GM23338 (cell line): ENCODE results near the gene NFS1. TPM values are rescaled to one million over a fixed set of nuclear protein-coding genes. Genes with fewer than 3 reads are reported as not detected.

Experiments used
- ATAC-seq: fragments of 200-7000 bp; cut with Tn5 transposase; 3 replicates; pipeline ENCODE4 v1.9.1; 2020
- DNase-seq: peaks from one replicate; pipeline ENCODE4 v3.0.0-alpha.2; 2015; ENCODE audit warnings: low spot score
- H2AFZ ChIP-seq: fragments of 200-600 bp; sonication (generic); 2 replicates; pipeline ENCODE4 v1.8.0; 2016; ENCODE audit warnings: antibody characterized with exemption, mild to moderate bottlenecking, moderate library complexity
- H3F3A ChIP-seq: fragments of 200-600 bp; sonication (generic); replicated peaks from 2 replicates; pipeline ENCODE4 v1.8.0; 2017; ENCODE audit warnings: antibody characterized with exemption, mixed run types, low read depth
- H3K27ac ChIP-seq: fragments of 200-600 bp; sonication (generic); 2 replicates; pipeline ENCODE4 v1.6.1; 2016; ENCODE audit warnings: low read depth
- H3K27me3 ChIP-seq: fragments of 200-600 bp; sonication (generic); 2 replicates; pipeline ENCODE4 v1.8.0; 2016; ENCODE audit warnings: mild to moderate bottlenecking, mixed run types, moderate library complexity; ENCODE audit not compliant: insufficient read depth
- H3K36me3 ChIP-seq: fragments of 200-600 bp; sonication (generic); 2 replicates; pipeline ENCODE4 v1.8.0; 2016; ENCODE audit warnings: mild to moderate bottlenecking; ENCODE audit not compliant: insufficient read depth
- H3K4me1 ChIP-seq: fragments of 200-600 bp; sonication (generic); 2 replicates; pipeline ENCODE4 v1.8.0; 2016; ENCODE audit warnings: mild to moderate bottlenecking, moderate library complexity; ENCODE audit not compliant: insufficient read depth
- H3K4me2 ChIP-seq: fragments of 200-600 bp; sonication (generic); 2 replicates; pipeline ENCODE4 v1.7.1; 2017; ENCODE audit warnings: mixed run types
- H3K4me3 ChIP-seq: fragments of 200-600 bp; sonication (generic); 2 replicates; pipeline ENCODE4 v1.6.1; 2016; ENCODE audit warnings: mixed run types
- H3K79me2 ChIP-seq: fragments of 200-600 bp; sonication (generic); replicated peaks from 2 replicates; pipeline ENCODE4 v1.8.0; 2017; ENCODE audit warnings: mild to moderate bottlenecking; ENCODE audit not compliant: insufficient read depth
- H3K9me2 ChIP-seq: fragments of 200-600 bp; sonication (generic); 2 replicates; pipeline ENCODE4 v1.8.0; 2017; ENCODE audit not compliant: insufficient read depth
- H4K20me1 ChIP-seq: fragments of 200-600 bp; sonication (generic); replicated peaks from 2 replicates; pipeline ENCODE4 v1.8.0; 2017; ENCODE audit warnings: mild to moderate bottlenecking; ENCODE audit not compliant: insufficient read depth
- H3K27ac Mint-ChIP-seq: 2 replicates; pipeline ENCODE4 v1.8.0; 2020; ENCODE audit warnings: inconsistent platforms, mild to moderate bottlenecking, moderate library complexity, mixed read lengths
- H3K27me3 Mint-ChIP-seq: 3 replicates; pipeline ENCODE4 v1.8.0; 2022; ENCODE audit warnings: low read depth, mild to moderate bottlenecking, moderate library complexity, mixed read lengths, inconsistent platforms; ENCODE audit not compliant: insufficient read depth, poor library complexity
- H3K36me3 Mint-ChIP-seq: 3 replicates; pipeline ENCODE4 v1.8.0; 2021; ENCODE audit warnings: low read depth, mild to moderate bottlenecking, inconsistent platforms, moderate library complexity, mixed read lengths
- H3K4me1 Mint-ChIP-seq: 3 replicates; pipeline ENCODE4 v1.8.0; 2020; ENCODE audit warnings: mild to moderate bottlenecking, inconsistent platforms, mixed read lengths
- H3K4me3 Mint-ChIP-seq: 3 replicates; pipeline ENCODE4 v1.8.0; 2021; ENCODE audit warnings: moderate library complexity, mild to moderate bottlenecking, inconsistent platforms, mixed read lengths
- H3K9me3 Mint-ChIP-seq: 3 replicates; pipeline ENCODE4 v1.8.0; 2020; ENCODE audit warnings: moderate library complexity, mild to moderate bottlenecking, inconsistent platforms, mixed read lengths
- CREB1 ChIP-seq: fragments of 250-450 bp; sonication (Bioruptor Pico); IDR thresholded peaks from 2 replicates; pipeline ENCODE4 v1.5.0; 2020; ENCODE audit warnings: low read depth, mild to moderate bottlenecking, moderate library complexity
- CTCF ChIP-seq, 2 experiments: fragments of 200-600 bp in 1 of 2; sonication (generic) in 1 of 2; conservative IDR thresholded peaks; 2 replicates each; pipeline versions ENCODE4 v1.5.1 to v1.6.1; 2016 to 2017; ENCODE audit warnings: antibody characterized with exemption in 2 of 2, low read depth in 2 of 2, mild to moderate bottlenecking in 2 of 2, moderate library complexity in 1 of 2
- ETS1 ChIP-seq: IDR thresholded peaks from 2 replicates; pipeline ENCODE4 v1.6.1; 2016; ENCODE audit warnings: antibody characterized with exemption
- EZH2 ChIP-seq: fragments of 200-600 bp; sonication (generic); IDR thresholded peaks from one replicate; pipeline ENCODE4 v1.8.0; 2017; ENCODE audit warnings: antibody characterized with exemption, mild to moderate bottlenecking, low read depth; ENCODE audit not compliant: unreplicated experiment
- EZH2phosphoT487 ChIP-seq: fragments of 200-600 bp; sonication (generic); IDR thresholded peaks from one replicate; pipeline ENCODE4 v1.8.1; 2018; ENCODE audit warnings: antibody characterized with exemption; ENCODE audit not compliant: unreplicated experiment
- JUNB ChIP-seq: IDR thresholded peaks from one replicate; pipeline ENCODE4 v1.6.1; 2016; ENCODE audit warnings: antibody characterized with exemption; ENCODE audit not compliant: unreplicated experiment
- NANOG ChIP-seq: IDR thresholded peaks from 2 replicates; pipeline ENCODE4 v1.6.1; 2016; ENCODE audit warnings: antibody characterized with exemption, borderline replicate concordance
- POLR2AphosphoS5 ChIP-seq: IDR thresholded peaks from 2 replicates; pipeline ENCODE4 v1.6.1; 2016; ENCODE audit warnings: antibody characterized with exemption, low read depth
- REST ChIP-seq: IDR thresholded peaks from one replicate; pipeline ENCODE4 v1.6.1; 2018; ENCODE audit warnings: antibody characterized with exemption; ENCODE audit not compliant: unreplicated experiment
- STAT1 ChIP-seq: IDR thresholded peaks from one replicate; pipeline ENCODE4 v1.6.1; 2016; ENCODE audit warnings: antibody characterized with exemption; ENCODE audit not compliant: unreplicated experiment
- ZNF114 ChIP-seq: fragments of 250-450 bp; sonication (Bioruptor Pico); IDR thresholded peaks from 2 replicates; pipeline ENCODE4 v1.5.0; 2020; ENCODE audit warnings: mild to moderate bottlenecking, moderate library complexity
- ZNF331 ChIP-seq: fragments of 250-450 bp; sonication (Bioruptor Pico); IDR thresholded peaks from 2 replicates; pipeline ENCODE4 v1.5.0; 2020; ENCODE audit warnings: low read depth, mild to moderate bottlenecking, moderate library complexity
- ZNF462 ChIP-seq: fragments of 250-450 bp; sonication (Bioruptor Pico); IDR thresholded peaks from 2 replicates; pipeline ENCODE4 v1.5.0; 2020; ENCODE audit warnings: mild to moderate bottlenecking, moderate library complexity
- polyA plus RNA-seq: library from polyadenylated mRNA; unstranded; fragments of >200 nt; fragmentation: Nextera tagmentation; extraction: Ambion mirVana; gene quantifications from 2 replicates; pipeline ENCODE4 v1.2.1, GENCODE V29; 2016
- total RNA-seq: library from RNA; depleted of rRNA; stranded (reverse); fragments of >200 nt; shearing (Covaris generic); gene quantifications from 2 replicates; pipeline ENCODE4 v1.2.3, GENCODE V29; 2014

The NFS1 gene
- total and polyA plus RNA-seq, 2 experiments from 2014 or later: 22.8 to 35.7 TPM

GRCh38 chr20:35654415-35654814, 44.7 kb downstream of the NFS1 start:
- peaks cover 11% of the 10 kb centered on the region for H3K36me3 ChIP-seq
- H4K20me1 ChIP-seq: peaks cover 87% of the 10 kb centered on the region
- no peaks in the 10 kb centered on the region for H3K27me3 Mint-ChIP-seq

More at GRCh38 chr20:35654415-35654814, 44.7 kb downstream of the NFS1 start:
- no peak for DNase-seq
- Histone ChIP-seq H3K9me2 (no peaks in the 10 kb centered on the region), H3K4me1 (peaks cover 10% of the 10 kb centered on the region), H3K27me3 (no peaks in the 10 kb centered on the region), H3K4me3 (no peak overlapping the region), H3K27ac (no peak overlapping the region), H2AFZ (no peak overlapping the region), H3F3A (0 out of 2 replicates have a peak, but pooled peaks cover 5% of the 10 kb centered on the region), H3K79me2 (peaks cover 100% of the 10 kb centered on the region), H3K4me2 (no peak overlapping the region)
- H3K9me3 Mint-ChIP-seq: no peaks in the 10 kb centered on the region
- H3K4me1 Mint-ChIP-seq: peaks cover 5% of the 10 kb centered on the region; the same call in 2 of the 3 replicates
- H3K36me3 Mint-ChIP-seq: peaks cover 12% of the 10 kb centered on the region; the same call in 2 of the 3 replicates
- ATAC-seq: no peak
- no peak overlapping the region for H3K4me3 Mint-ChIP-seq
- TF ChIP-seq ETS1: no peak
- TF ChIP-seq EZH2phosphoT487: no peak
- no peak for TF ChIP-seq ZNF114 (CRISPR knock-in tag)
- TF ChIP-seq POLR2AphosphoS5: no peak
- no peak for TF ChIP-seq REST
- no peak for TF ChIP-seq CTCF (conservative IDR thresholded peaks at IDR 0.05; ENCODE audit: low read depth in 2 of 2)
- TF ChIP-seq JUNB: no peak
- no peak for TF ChIP-seq NANOG
- TF ChIP-seq CREB1 (CRISPR knock-in tag): no peak
- TF ChIP-seq EZH2: no peak
- no peak for TF ChIP-seq ZNF331 (CRISPR knock-in tag)
- no peak for TF ChIP-seq STAT1
- no peak for TF ChIP-seq ZNF462 (CRISPR knock-in tag)
- no peak overlapping the region for H3K27ac Mint-ChIP-seq
